ENCODE results near the gene HHAT.
A peak's percentile ranks its signal among the peaks of the same experiment; 100 is the strongest.

Gene HHAT

DNA sequence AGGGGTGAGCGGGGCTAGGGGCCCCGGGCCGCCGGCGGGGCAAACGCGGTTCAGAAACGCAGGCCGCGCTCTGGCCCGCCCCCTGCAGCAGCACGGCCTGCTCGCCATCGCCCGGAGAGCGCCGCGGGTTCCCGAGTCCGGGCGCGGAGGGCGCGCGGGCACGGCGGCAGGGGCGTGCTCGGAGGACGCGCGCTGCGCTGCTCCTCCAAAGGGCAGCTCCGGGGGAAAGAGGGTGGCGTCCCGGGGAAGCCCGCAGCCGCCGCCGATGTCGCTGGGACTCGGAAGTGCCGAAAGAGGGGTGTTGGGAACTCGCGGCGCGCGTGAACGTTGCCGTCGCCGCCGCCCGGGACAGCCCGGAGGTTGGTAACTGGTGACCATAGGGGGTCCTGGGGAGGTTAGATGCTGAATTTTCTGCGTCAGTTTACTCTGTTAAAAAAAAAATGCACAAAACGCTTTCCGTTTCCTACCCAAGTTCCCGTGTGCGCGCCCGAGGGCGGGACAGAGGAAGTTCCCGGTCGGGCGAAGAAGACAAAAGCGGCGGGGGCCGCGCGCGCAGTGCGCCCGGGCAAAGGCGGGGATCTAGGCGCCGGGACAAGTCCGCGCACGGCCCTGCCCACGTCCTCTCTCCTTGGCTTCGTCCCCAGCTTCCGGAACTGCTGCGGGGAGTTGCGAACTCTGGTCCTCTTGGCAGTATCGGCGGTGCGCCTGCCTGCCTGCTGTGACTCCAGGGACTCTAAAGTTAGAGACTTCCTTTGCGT lies at the start of gene HHAT:
Gene HHAT, plus strand, starts transcription at position 157 of the 758 bp plus-strand sequence. CDS start 20,074 bp downstream, outside the sequence.
- DNase-seq (ENCODE audit: low read depth), result peak; percentile 85
- H3K4me3 ChIP-seq (ENCODE audit: low read depth, low read length), result peak within 1 kb of the TSS; percentile 77
- TF ChIP-seq, protein P1, sequence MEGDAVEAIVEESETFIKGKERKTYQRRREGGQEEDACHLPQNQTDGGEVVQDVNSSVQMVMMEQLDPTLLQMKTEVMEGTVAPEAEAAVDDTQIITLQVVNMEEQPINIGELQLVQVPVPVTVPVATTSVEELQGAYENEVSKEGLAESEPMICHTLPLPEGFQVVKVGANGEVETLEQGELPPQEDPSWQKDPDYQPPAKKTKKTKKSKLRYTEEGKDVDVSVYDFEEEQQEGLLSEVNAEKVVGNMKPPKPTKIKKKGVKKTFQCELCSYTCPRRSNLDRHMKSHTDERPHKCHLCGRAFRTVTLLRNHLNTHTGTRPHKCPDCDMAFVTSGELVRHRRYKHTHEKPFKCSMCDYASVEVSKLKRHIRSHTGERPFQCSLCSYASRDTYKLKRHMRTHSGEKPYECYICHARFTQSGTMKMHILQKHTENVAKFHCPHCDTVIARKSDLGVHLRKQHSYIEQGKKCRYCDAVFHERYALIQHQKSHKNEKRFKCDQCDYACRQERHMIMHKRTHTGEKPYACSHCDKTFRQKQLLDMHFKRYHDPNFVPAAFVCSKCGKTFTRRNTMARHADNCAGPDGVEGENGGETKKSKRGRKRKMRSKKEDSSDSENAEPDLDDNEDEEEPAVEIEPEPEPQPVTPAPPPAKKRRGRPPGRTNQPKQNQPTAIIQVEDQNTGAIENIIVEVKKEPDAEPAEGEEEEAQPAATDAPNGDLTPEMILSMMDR (IDR thresholded peaks at IDR 0.05; ENCODE audit: insufficient read depth, low read depth, low read length, missing control alignments), result no peak

GRCh38 chr1:210280221-210280620 lies 48.5 kb upstream of the HHAT start:
- TF ChIP-seq, protein P1 (IDR thresholded peaks at IDR 0.05; ENCODE audit: insufficient read depth, low read depth, low read length, missing control alignments), result no peak
- H3K4me3 ChIP-seq (ENCODE audit: low read depth, low read length), result no peak overlapping the region
- DNase-seq (ENCODE audit: low read depth), result no peak

DNA sequence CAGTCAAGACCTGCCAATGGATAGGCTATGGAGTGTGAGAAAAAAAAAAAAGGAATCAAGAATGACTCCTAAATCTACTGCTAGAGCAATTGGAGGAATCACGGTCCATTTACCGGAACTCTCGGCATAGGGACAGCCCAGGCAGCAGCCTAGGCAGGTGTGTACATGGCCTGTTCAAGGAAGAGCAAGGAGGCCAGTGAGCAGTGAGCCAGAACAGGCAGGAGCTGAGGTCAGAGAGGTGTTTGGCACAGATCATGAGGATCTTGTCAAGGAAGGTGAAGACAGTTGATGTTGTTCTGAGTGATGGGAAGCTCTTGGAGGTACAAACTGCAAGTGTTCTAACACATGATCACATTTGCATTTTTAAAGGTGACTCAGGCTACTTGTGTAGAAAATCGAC lies 40.6 kb upstream of the HHAT start:
- DNase-seq (ENCODE audit: low read depth), result no peak
- TF ChIP-seq, protein P1 (IDR thresholded peaks at IDR 0.05; ENCODE audit: insufficient read depth, low read depth, low read length, missing control alignments), result no peak
- H3K4me3 ChIP-seq (ENCODE audit: low read depth, low read length), result no peak overlapping the region

DNA sequence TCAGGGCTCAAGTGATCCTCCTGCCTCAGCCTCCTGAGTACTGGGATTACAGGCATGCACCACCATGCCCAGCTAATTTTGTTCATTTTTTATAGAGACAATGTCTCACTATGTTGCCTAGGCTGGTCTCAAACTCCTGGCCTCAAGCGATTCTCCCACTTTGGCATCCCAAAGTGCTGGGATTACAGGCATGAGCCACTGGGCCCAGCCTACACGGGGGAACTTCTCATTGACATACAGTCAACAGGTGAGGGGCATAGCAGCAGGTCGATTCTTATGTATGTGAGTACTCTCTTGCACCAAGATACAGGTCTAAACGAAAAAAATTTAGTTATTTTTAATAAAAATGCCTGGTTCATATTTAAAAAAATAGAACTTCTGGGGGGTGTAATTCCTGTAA lies 39.5 kb upstream of the HHAT start:
- DNase-seq (ENCODE audit: low read depth), result no peak
- H3K4me3 ChIP-seq (ENCODE audit: low read depth, low read length), result no peak overlapping the region
- TF ChIP-seq, protein P1 (IDR thresholded peaks at IDR 0.05; ENCODE audit: insufficient read depth, low read depth, low read length, missing control alignments), result no peak

DNA sequence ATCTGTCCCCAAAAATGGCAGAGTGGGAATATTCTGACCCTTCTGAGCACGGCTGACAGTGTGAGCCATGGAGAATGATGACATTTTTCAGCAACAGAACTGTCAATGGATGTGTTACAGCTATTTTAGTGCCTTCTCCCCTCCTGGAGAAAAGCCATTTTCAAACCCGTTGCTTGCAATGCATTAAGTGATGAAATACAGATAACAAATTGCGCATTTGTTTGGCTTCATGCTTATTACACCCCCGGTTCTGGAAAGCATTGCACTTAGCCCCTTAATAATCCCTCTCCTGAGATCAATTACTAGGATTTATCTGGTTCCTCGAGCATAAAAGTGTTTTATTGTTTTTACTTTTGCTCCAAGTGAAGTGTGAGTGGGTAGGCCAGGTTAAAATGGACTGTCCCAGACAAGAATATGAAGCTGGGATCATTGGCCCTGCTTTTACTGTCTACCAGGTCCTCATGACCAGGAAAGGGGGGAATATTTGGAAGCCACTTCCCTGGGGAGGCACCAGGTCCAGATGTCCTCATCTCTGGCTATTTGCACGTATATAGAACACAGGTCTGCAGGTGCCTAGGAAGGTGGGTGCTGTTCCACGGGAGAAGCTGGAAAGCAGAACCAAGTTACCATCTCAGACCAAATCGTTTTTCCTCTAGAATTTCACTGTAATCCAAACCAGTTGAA lies 37.5 kb upstream of the HHAT start:
- DNase-seq (ENCODE audit: low read depth), result no peak
- H3K4me3 ChIP-seq (ENCODE audit: low read depth, low read length), result no peak overlapping the region
- TF ChIP-seq, protein P1 (IDR thresholded peaks at IDR 0.05; ENCODE audit: insufficient read depth, low read depth, low read length, missing control alignments), result no peak

GRCh38 chr1:210291786-210292230 lies 36.9 kb upstream of the HHAT start:
- no peak for DNase-seq (ENCODE audit: low read depth)
- H3K4me3 ChIP-seq (ENCODE audit: low read depth, low read length), result no peak overlapping the region
- TF ChIP-seq, protein P1 (IDR thresholded peaks at IDR 0.05; ENCODE audit: insufficient read depth, low read depth, low read length, missing control alignments), result no peak

All from GM12865 (cell line).